Ovary (tissue), 3 donors: ENCODE data around the gene KIF6.

ENCODE experiments used
- CTCF ChIP-seq, 3 donors: fragments of 450-650 bp in 2 of 3; fragments of 200-600 bp in 1 of 3; IDR thresholded peaks; one replicate each; pipeline versions ENCODE4 v1.5.1 to v1.8.0; 2016 to 2022; ENCODE audit warnings: antibody characterized with exemption in 3 of 3, mild to moderate bottlenecking in 1 of 3
- EP300 ChIP-seq: sonication (generic); formaldehyde crosslinking; IDR thresholded peaks from one replicate; pipeline ENCODE4 v1.6.1; 2017; ENCODE audit warnings: antibody characterized with exemption
- POLR2A ChIP-seq: fragments of 450-650 bp; IDR thresholded peaks from one replicate; pipeline ENCODE4 v1.6.1; 2017; ENCODE audit warnings: antibody characterized with exemption, mild to moderate bottlenecking, moderate library complexity
- donor health status: DM: no; HTN: no; CAD: no.

- TF ChIP-seq CTCF (IDR thresholded peaks at IDR 0.05) (no peak), POLR2A (no peak), EP300 (no peak)
Observed at GRCh38 chr6:39698789-39699188, 26.4 kb downstream of the KIF6 start.
